T-helper 2 cell treated with Interferon-gamma antibody and Interleukin-4, amounts not matched to agents 5 μg/mL and 100 μg/mL, for 36 hours (primary cell): ENCODE data around the gene MRPL11.
"Not testable (repeated sequence)": the region's sequence is repeated elsewhere in the genome, so short reads cannot be mapped to it uniquely, and the experiment has no call there.

Experiments used
- DNase-seq: peaks from one replicate; pipeline ENCODE4 v3.0.0; 2021; ENCODE audit warnings: low spot score
- H3K27ac Mint-ChIP-seq: one replicate; pipeline ENCODE4 v1.8.0; 2021; ENCODE audit warnings: mild to moderate bottlenecking, mixed read lengths
- H3K27me3 Mint-ChIP-seq: one replicate; pipeline ENCODE4 v1.8.0; 2021; ENCODE audit warnings: low read depth, mixed read lengths
- H3K36me3 Mint-ChIP-seq: one replicate; pipeline ENCODE4 v1.8.0; 2021; ENCODE audit warnings: low read depth, mixed read lengths
- H3K4me1 Mint-ChIP-seq: one replicate; pipeline ENCODE4 v1.8.0; 2021; ENCODE audit warnings: low read depth, mixed read lengths
- H3K4me3 Mint-ChIP-seq: one replicate; pipeline ENCODE4 v1.8.0; 2022; ENCODE audit warnings: mild to moderate bottlenecking, moderate library complexity, mixed read lengths
- H3K9me3 Mint-ChIP-seq: one replicate; pipeline ENCODE4 v1.8.0; 2021; ENCODE audit warnings: mixed read lengths

The MRPL11 gene

GRCh38 chr11:66473167-66473566 lies 34.5 kb upstream of the MRPL11 start:
- no peak for DNase-seq
- H3K27me3 Mint-ChIP-seq: no peaks in the 10 kb centered on the region
- H3K36me3 Mint-ChIP-seq: peaks cover 2% of the 10 kb centered on the region
- no peak overlapping the region for H3K4me3 Mint-ChIP-seq
- H3K9me3 Mint-ChIP-seq: no peaks in the 10 kb centered on the region
- no peak overlapping the region for H3K27ac Mint-ChIP-seq
- H3K4me1 Mint-ChIP-seq: peaks cover 4% of the 10 kb centered on the region

GRCh38 chr11:66472054-66472453 lies 33.4 kb upstream of the MRPL11 start:
- Mint-ChIP-seq H3K4me1 (peaks cover 10% of the 10 kb centered on the region), H3K27ac (no peak overlapping the region), H3K27me3 (no peaks in the 10 kb centered on the region), H3K36me3 (peaks cover 2% of the 10 kb centered on the region), H3K9me3 (no peaks in the 10 kb centered on the region), H3K4me3 (no peak overlapping the region)
- DNase-seq: no peak

GRCh38 chr11:66471142-66471541 lies 32.5 kb upstream of the MRPL11 start:
- Mint-ChIP-seq H3K27me3 (no peaks in the 10 kb centered on the region), H3K27ac (no peak overlapping the region), H3K9me3 (no peaks in the 10 kb centered on the region), H3K4me1 (peaks cover 14% of the 10 kb centered on the region), H3K36me3 (peaks cover 2% of the 10 kb centered on the region), H3K4me3 (no peak overlapping the region)
- DNase-seq: no peak

GRCh38 chr11:66470015-66470414 lies 31.4 kb upstream of the MRPL11 start:
- Mint-ChIP-seq H3K4me1 (peaks cover 16% of the 10 kb centered on the region), H3K27ac (peak overlapping the region; percentile 78), H3K4me3 (no peak overlapping the region), H3K9me3 (no peaks in the 10 kb centered on the region), H3K27me3 (no peaks in the 10 kb centered on the region), H3K36me3 (peaks cover 2% of the 10 kb centered on the region)
- no peak for DNase-seq

- DNase-seq: no peak
- Mint-ChIP-seq H3K27me3 (no peaks in the 10 kb centered on the region), H3K4me1 (peaks cover 16% of the 10 kb centered on the region), H3K36me3 (peaks cover 2% of the 10 kb centered on the region), H3K4me3 (no peak overlapping the region), H3K27ac (no peak overlapping the region), H3K9me3 (no peaks in the 10 kb centered on the region)
These were observed 30.8 kb upstream of the MRPL11 start for GRCh38 chr11:66469441-66469840.

- Mint-ChIP-seq H3K9me3 (no peaks in the 10 kb centered on the region), H3K27ac (no peak overlapping the region), H3K36me3 (peaks cover 2% of the 10 kb centered on the region), H3K4me1 (peaks cover 16% of the 10 kb centered on the region), H3K27me3 (no peaks in the 10 kb centered on the region), H3K4me3 (peak overlapping the region; percentile 85)
- DNase-seq: no peak
These were observed 30.0 kb upstream of the MRPL11 start for GRCh38 chr11:66468691-66469090.

GRCh38 chr11:66467756-66468155 lies 29.1 kb upstream of the MRPL11 start:
- H3K27ac Mint-ChIP-seq: peak overlapping the region; percentile 87
- H3K36me3 Mint-ChIP-seq: peaks cover 2% of the 10 kb centered on the region
- no peaks in the 10 kb centered on the region for H3K27me3 Mint-ChIP-seq
- H3K4me3 Mint-ChIP-seq: peak overlapping the region; percentile 85
- H3K9me3 Mint-ChIP-seq: peaks cover 3% of the 10 kb centered on the region
- DNase-seq: no peak
- H3K4me1 Mint-ChIP-seq: peaks cover 22% of the 10 kb centered on the region

GRCh38 chr11:66467034-66467659 lies 28.5 kb upstream of the MRPL11 start:
- Mint-ChIP-seq H3K36me3 (peaks cover 2% of the 10 kb centered on the region), H3K4me1 (peaks cover 25% of the 10 kb centered on the region), H3K4me3 (peak overlapping the region; percentile 85), H3K9me3 (peaks cover 5% of the 10 kb centered on the region), H3K27me3 (no peaks in the 10 kb centered on the region), H3K27ac (peak overlapping the region; percentile 87)
- no peak for DNase-seq

- peak within 1 kb of the TSS; percentile 87 for H3K27ac Mint-ChIP-seq
- H3K27me3 Mint-ChIP-seq: no peaks in the 10 kb centered on the region
- H3K4me1 Mint-ChIP-seq: peaks cover 25% of the 10 kb centered on the region
- peaks cover 8% of the 10 kb centered on the region for H3K9me3 Mint-ChIP-seq
- peak within 1 kb of the TSS; percentile 88 for H3K4me3 Mint-ChIP-seq
- peaks cover 4% of the 10 kb centered on the region for H3K36me3 Mint-ChIP-seq
- DNase-seq: peak; percentile 86
These were observed 27.8 kb upstream of the MRPL11 start, which contains the start of gene PELI3 for GRCh38 chr11:66466225-66467033. PELI3 (plus strand) TSS chr11:66466905; CDS start chr11:66468129, 1,224 bp downstream.

GRCh38 chr11:66465373-66466224 lies 27.0 kb upstream of the MRPL11 start:
- Mint-ChIP-seq H3K9me3 (peaks cover 10% of the 10 kb centered on the region), H3K27me3 (no peaks in the 10 kb centered on the region), H3K4me1 (peaks cover 25% of the 10 kb centered on the region), H3K27ac (peak overlapping the region; percentile 82), H3K36me3 (peaks cover 3% of the 10 kb centered on the region), H3K4me3 (peak overlapping the region; percentile 88)
- DNase-seq: no peak

GRCh38 chr11:66464916-66465315 lies 26.3 kb upstream of the MRPL11 start:
- no peak for DNase-seq
- peaks cover 23% of the 10 kb centered on the region for H3K4me1 Mint-ChIP-seq
- peaks cover 3% of the 10 kb centered on the region for H3K36me3 Mint-ChIP-seq
- no peak overlapping the region for H3K27ac Mint-ChIP-seq
- no peaks in the 10 kb centered on the region for H3K27me3 Mint-ChIP-seq
- H3K4me3 Mint-ChIP-seq: no peak overlapping the region
- H3K9me3 Mint-ChIP-seq: peaks cover 10% of the 10 kb centered on the region

GRCh38 chr11:66464116-66464515 lies 25.5 kb upstream of the MRPL11 start:
- H3K36me3 Mint-ChIP-seq, H3K27me3 Mint-ChIP-seq, H3K4me3 Mint-ChIP-seq, DNase-seq: not testable (repeated sequence)
- Mint-ChIP-seq H3K27ac (peak overlapping the region; percentile 31), H3K4me1 (peaks cover 28% of the 10 kb centered on the region), H3K9me3 (peaks cover 10% of the 10 kb centered on the region)

GRCh38 chr11:66462911-66463310 lies 24.3 kb upstream of the MRPL11 start:
- H3K4me1 Mint-ChIP-seq: peaks cover 32% of the 10 kb centered on the region
- no peaks in the 10 kb centered on the region for H3K27me3 Mint-ChIP-seq
- no peak for DNase-seq
- no peak overlapping the region for H3K4me3 Mint-ChIP-seq
- peak overlapping the region; percentile 16 for H3K27ac Mint-ChIP-seq
- H3K36me3 Mint-ChIP-seq: peaks cover 3% of the 10 kb centered on the region
- peaks cover 10% of the 10 kb centered on the region for H3K9me3 Mint-ChIP-seq

GRCh38 chr11:66462010-66462409 lies 23.4 kb upstream of the MRPL11 start:
- peaks cover 29% of the 10 kb centered on the region for H3K4me1 Mint-ChIP-seq
- H3K27me3 Mint-ChIP-seq: no peaks in the 10 kb centered on the region
- H3K27ac Mint-ChIP-seq: no peak overlapping the region
- H3K9me3 Mint-ChIP-seq: peaks cover 10% of the 10 kb centered on the region
- DNase-seq: no peak
- H3K4me3 Mint-ChIP-seq: no peak overlapping the region
- peaks cover 3% of the 10 kb centered on the region for H3K36me3 Mint-ChIP-seq
